K562 (cell line): ENCODE measurements around the gene ARL2. TPM values are rescaled to one million over a fixed set of nuclear protein-coding genes. Genes with fewer than 3 reads are reported as not detected.

Source experiments
- ARID1B ChIP-seq: fragments of 450-650 bp; IDR thresholded peaks from 2 replicates; pipeline ENCODE4 v1.6.1; 2016; ENCODE audit warnings: antibody characterized with exemption, mild to moderate bottlenecking, inconsistent platforms
- BRD9 ChIP-seq: fragments of 450-650 bp; IDR thresholded peaks from 2 replicates; pipeline ENCODE4 v1.6.1; 2018; ENCODE audit warnings: low read depth; ENCODE audit not compliant: partially characterized antibody
- CREM ChIP-seq: IDR thresholded peaks from 2 replicates; pipeline ENCODE4 v1.6.1; 2014; ENCODE audit warnings: antibody characterized with exemption, low read depth
- EP300 ChIP-seq: IDR thresholded peaks from 2 replicates; pipeline ENCODE4 v1.6.1; 2012; ENCODE audit warnings: low read length, improper control_type of control experiment
- FOXK1 ChIP-seq: sonication (generic); formaldehyde crosslinking; IDR thresholded peaks from 2 replicates; pipeline ENCODE4 v1.8.0; 2022; ENCODE audit warnings: missing genetic modification reagents, mild to moderate bottlenecking, borderline replicate concordance
- HCFC1 ChIP-seq: IDR thresholded peaks from 2 replicates; pipeline ENCODE4 v1.6.1; 2012; ENCODE audit warnings: low read depth, low read length, improper control_type of control experiment
- KLF6 ChIP-seq: fragments of 250-450 bp; sonication (Bioruptor Pico); IDR thresholded peaks from 2 replicates; pipeline ENCODE4 v1.4.0; 2020; ENCODE audit warnings: mild to moderate bottlenecking, moderate library complexity, borderline replicate concordance
- MECOM ChIP-seq: fragments of 250-450 bp; sonication (Bioruptor Pico); IDR thresholded peaks from 2 replicates; pipeline ENCODE4 v1.8.0; 2022; ENCODE audit warnings: inconsistent platforms
- SREBF2 ChIP-seq: sonication (generic); formaldehyde crosslinking; IDR thresholded peaks from 2 replicates; pipeline ENCODE4 v1.4.0; 2020; ENCODE audit warnings: mild to moderate bottlenecking, missing genetic modification reagents
- SRSF9 ChIP-seq: fragments of 200-400 bp; formaldehyde crosslinking; IDR thresholded peaks from 2 replicates; pipeline ENCODE4 v1.6.1; 2017; ENCODE audit warnings: low read depth, low read length, borderline replicate concordance
- USF1 ChIP-seq: sonication (generic); formaldehyde crosslinking; IDR thresholded peaks from 2 replicates; pipeline ENCODE4 v1.9.0; 2022; ENCODE audit warnings: mild to moderate bottlenecking, missing genetic modification reagents
- ZC3H4 ChIP-seq: sonication (generic); formaldehyde crosslinking; IDR thresholded peaks from 2 replicates; pipeline ENCODE4 v1.9.0; 2021; ENCODE audit warnings: missing genetic modification reagents, borderline replicate concordance
- ZNF239 ChIP-seq: fragments of 250-450 bp; sonication (Bioruptor Pico); IDR thresholded peaks from 2 replicates; pipeline ENCODE4 v1.4.0; 2020; ENCODE audit warnings: mild to moderate bottlenecking
- ZNF282 ChIP-seq: sonication (generic); formaldehyde crosslinking; IDR thresholded peaks from 2 replicates; pipeline ENCODE4 v1.8.1; 2023; ENCODE audit warnings: missing genetic modification reagents
- ZNF431 ChIP-seq: sonication (generic); formaldehyde crosslinking; IDR thresholded peaks from 2 replicates; pipeline ENCODE4 v1.8.0; 2022; ENCODE audit warnings: mild to moderate bottlenecking, missing genetic modification reagents
- ZNF584 ChIP-seq: fragments of 200-800 bp; sonication (Bioruptor generic); IDR thresholded peaks from 2 replicates; pipeline ENCODE4 v1.6.1; 2016; ENCODE audit warnings: low read depth, mild to moderate bottlenecking, missing genetic modification characterization, missing compliant biosample characterization
- ZNF764 ChIP-seq: fragments of 250-450 bp; sonication (Bioruptor Pico); IDR thresholded peaks from 2 replicates; pipeline ENCODE4 v1.4.0; 2020; ENCODE audit warnings: low read depth, mild to moderate bottlenecking, moderate library complexity
- ZSCAN29 ChIP-seq: fragments of 450-650 bp; IDR thresholded peaks from 2 replicates; pipeline ENCODE4 v1.6.1; 2017
- polyA plus RNA-seq, 8 experiments: library from polyadenylated mRNA; depleted of rRNA in 4 of 8; stranded (reverse) in 5 of 8; unstranded in 3 of 8; fragments of >200 nt; fragmentation: Nextera tagmentation in 2 of 8; fragmentation: Illumina TruSeq in 1 of 8; extraction: Ambion mirVana in 2 of 8; extraction: Trizol in 1 of 8; gene quantifications; 2 replicates each; pipeline versions ENCODE4 v1.2.1 to v1.2.3, GENCODE V29; 2011 to 2014; ENCODE audit warnings: inconsistent platforms in 1 of 8, missing spikeins in 1 of 8
- total RNA-seq, 7 experiments: library from RNA; depleted of rRNA in 6 of 7; stranded (reverse); fragments of >200 nt in 6 of 7; fragmentation: Illumina TruSeq in 2 of 7; extraction: Trizol in 2 of 7; gene quantifications; 2 replicates each; pipeline versions ENCODE4 v1.2.1 to v1.2.3, GENCODE V29; 2011 to 2021; ENCODE audit warnings: low replicate concordance in 1 of 7
- TF ChIP-seq, protein P1 (sequence below), 3 experiments: IDR thresholded peaks in 2 of 3; conservative IDR thresholded peaks in 1 of 3; 2 replicates each; pipeline ENCODE4 v1.5.1; 2011 to 2012; ENCODE audit warnings: low read length in 3 of 3, mild to moderate bottlenecking in 3 of 3, control low read depth in 2 of 3, improper control_type of control experiment in 1 of 3, inconsistent platforms in 1 of 3, low read depth in 1 of 3, mixed read lengths in 1 of 3, moderate library complexity in 1 of 3; ENCODE audit not compliant: insufficient read depth in 2 of 3
- TF ChIP-seq, protein P2 (sequence below): sonication (generic); formaldehyde crosslinking; IDR thresholded peaks from 2 replicates; pipeline ENCODE4 v1.8.0; 2022; ENCODE audit warnings: mild to moderate bottlenecking, missing genetic modification reagents, borderline replicate concordance

ARL2 gene
- total and polyA plus RNA-seq, 9 of the 15 experiments (the other 6 are each of a cell fraction or from before 2014, with no cell fraction given) = 5.7 to 154 (median 92.2) TPM

DNA sequence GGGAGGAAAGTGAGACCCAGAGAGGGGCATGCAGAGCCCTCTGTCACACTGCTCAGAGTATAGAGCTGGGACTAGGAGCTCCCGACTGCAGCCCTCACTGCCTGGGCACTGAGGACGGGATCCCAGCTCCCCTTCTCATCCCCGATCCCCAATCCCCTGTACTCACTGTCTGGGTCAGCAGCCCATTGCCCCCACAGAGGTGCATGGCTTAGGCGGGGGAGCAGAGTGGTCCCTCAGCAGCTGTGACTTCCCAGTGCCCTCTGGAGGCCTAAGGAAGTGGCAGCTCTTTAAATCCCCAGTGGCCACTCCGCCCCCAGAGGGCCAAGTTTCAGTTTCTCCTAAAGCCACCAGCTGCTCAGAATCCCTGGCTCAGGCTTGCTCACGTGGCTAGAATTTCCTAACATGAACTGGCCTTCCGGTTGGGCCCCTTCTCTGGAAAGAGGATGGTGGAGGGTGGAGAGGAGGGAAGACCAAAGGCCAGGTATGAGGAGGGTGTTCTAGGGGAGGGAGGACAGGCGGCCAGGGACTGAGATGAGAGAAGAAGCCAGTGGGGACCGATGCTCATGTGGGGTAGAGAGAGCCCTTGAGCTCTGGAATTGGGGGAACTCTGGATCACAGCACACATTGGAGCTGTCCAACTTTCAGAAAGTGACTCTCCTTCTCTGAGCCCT lies 17.1 kb upstream of the ARL2 start, which contains the start of gene BATF2 (continued):
- peak; percentile 87 for TF ChIP-seq USF1 (CRISPR knock-in tag)
- 0 out of 2 replicates have a peak, but pooled peaks have one; percentile 32 for TF ChIP-seq ZNF431
- peak; percentile 12; the same call in 1 of the 2 replicates for TF ChIP-seq EP300
- TF ChIP-seq BRD9 = peak; percentile 78
- TF ChIP-seq, protein P1, sequence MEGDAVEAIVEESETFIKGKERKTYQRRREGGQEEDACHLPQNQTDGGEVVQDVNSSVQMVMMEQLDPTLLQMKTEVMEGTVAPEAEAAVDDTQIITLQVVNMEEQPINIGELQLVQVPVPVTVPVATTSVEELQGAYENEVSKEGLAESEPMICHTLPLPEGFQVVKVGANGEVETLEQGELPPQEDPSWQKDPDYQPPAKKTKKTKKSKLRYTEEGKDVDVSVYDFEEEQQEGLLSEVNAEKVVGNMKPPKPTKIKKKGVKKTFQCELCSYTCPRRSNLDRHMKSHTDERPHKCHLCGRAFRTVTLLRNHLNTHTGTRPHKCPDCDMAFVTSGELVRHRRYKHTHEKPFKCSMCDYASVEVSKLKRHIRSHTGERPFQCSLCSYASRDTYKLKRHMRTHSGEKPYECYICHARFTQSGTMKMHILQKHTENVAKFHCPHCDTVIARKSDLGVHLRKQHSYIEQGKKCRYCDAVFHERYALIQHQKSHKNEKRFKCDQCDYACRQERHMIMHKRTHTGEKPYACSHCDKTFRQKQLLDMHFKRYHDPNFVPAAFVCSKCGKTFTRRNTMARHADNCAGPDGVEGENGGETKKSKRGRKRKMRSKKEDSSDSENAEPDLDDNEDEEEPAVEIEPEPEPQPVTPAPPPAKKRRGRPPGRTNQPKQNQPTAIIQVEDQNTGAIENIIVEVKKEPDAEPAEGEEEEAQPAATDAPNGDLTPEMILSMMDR (IDR thresholded peaks at IDR 0.05 in 2 of 3, conservative IDR thresholded peaks at IDR 0.05 in 1 of 3; ENCODE audit: insufficient read depth in 2 of 3, low read depth in 1 of 3, low read length in 3 of 3) = peak; percentile 80 to 97 (median 97)
- no peak for TF ChIP-seq ZNF584 (CRISPR knock-in tag)
- no peak for TF ChIP-seq ZNF282 (CRISPR knock-in tag)
- TF ChIP-seq ZNF764 (CRISPR knock-in tag) = no peak
- 0 out of 2 replicates have a peak, but pooled peaks have one; percentile 17 for TF ChIP-seq CREM
- no peak for TF ChIP-seq ZC3H4 (CRISPR knock-in tag)
- no peak for TF ChIP-seq ZSCAN29
- TF ChIP-seq ARID1B = no peak; the same call in 1 of the 2 replicates
- TF ChIP-seq, protein P2, sequence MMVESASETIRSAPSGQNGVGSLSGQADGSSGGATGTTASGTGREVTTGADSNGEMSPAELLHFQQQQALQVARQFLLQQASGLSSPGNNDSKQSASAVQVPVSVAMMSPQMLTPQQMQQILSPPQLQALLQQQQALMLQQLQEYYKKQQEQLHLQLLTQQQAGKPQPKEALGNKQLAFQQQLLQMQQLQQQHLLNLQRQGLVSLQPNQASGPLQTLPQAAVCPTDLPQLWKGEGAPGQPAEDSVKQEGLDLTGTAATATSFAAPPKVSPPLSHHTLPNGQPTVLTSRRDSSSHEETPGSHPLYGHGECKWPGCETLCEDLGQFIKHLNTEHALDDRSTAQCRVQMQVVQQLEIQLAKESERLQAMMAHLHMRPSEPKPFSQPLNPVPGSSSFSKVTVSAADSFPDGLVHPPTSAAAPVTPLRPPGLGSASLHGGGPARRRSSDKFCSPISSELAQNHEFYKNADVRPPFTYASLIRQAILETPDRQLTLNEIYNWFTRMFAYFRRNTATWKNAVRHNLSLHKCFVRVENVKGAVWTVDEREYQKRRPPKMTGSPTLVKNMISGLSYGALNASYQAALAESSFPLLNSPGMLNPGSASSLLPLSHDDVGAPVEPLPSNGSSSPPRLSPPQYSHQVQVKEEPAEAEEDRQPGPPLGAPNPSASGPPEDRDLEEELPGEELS = no peak
- no peak for TF ChIP-seq FOXK1 (CRISPR knock-in tag)
- TF ChIP-seq ZNF239 (CRISPR knock-in tag) = peak; percentile 27; the same call in 1 of the 2 replicates
- TF ChIP-seq KLF6 (CRISPR knock-in tag) = no peak
- TF ChIP-seq MECOM = no peak
- TF ChIP-seq SRSF9 = no peak
- no peak for TF ChIP-seq HCFC1
- TF ChIP-seq SREBF2 (CRISPR knock-in tag) = peak; percentile 21; the same call in 1 of the 2 replicates
